Vagina (tissue), 2 donors: ENCODE measurements around the gene RHOT2.

Source experiments
- POLR2A ChIP-seq, 2 donors: fragments of 450-650 bp; IDR thresholded peaks; one replicate each; pipeline ENCODE4 v1.6.1; 2017; ENCODE audit warnings: antibody characterized with exemption in 2 of 2, mild to moderate bottlenecking in 2 of 2, moderate library complexity in 2 of 2
- TF ChIP-seq, protein P1 (sequence below), 3 experiments: fragments of 450-650 bp in 2 of 3; fragments of 200-600 bp in 1 of 3; sonication (generic) in 1 of 3; IDR thresholded peaks; one replicate each; pipeline ENCODE4 v1.5.1; 2017 to 2019; ENCODE audit warnings: antibody characterized with exemption in 3 of 3, mild to moderate bottlenecking in 2 of 3, moderate library complexity in 2 of 3

DNA sequence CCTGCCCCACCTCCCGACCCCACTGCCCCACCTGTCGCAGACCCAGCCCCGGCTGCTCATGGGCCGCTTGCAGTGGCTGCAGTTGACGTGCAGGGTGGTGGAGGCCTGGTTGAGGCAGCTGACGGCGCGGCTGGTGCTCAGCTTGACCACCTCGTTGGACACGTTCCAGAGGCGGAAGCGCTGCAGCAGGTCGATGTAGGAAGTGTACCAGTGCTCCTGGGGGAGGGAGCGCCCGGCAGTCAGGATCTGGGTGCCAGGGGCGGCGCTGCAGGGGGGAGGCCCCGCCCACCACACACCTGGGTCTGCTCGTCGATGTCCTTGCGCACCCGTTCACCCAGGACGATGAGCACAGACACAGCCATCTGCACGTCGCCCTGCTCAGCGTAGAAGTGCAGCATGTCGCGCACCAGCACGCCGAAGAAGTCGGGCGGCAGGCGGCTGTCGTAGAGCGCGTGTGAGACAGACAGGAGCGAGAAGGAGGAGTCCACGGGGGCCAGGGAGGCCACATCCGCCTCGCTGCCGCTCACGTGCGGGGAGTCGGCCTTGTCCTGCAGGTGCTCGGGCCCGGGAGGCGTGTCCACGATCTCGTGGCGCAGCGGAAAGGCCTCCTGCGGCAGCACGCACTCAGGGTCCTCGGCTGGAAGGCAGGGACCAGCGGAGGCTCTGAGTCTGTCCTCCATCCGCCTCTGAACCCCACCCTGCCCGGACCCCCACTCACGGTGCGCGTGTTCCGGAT, 17.2 kb downstream of the RHOT2 start:
- no peak for TF ChIP-seq POLR2A (IDR thresholded peaks at IDR 0.05)
- TF ChIP-seq, protein P1, sequence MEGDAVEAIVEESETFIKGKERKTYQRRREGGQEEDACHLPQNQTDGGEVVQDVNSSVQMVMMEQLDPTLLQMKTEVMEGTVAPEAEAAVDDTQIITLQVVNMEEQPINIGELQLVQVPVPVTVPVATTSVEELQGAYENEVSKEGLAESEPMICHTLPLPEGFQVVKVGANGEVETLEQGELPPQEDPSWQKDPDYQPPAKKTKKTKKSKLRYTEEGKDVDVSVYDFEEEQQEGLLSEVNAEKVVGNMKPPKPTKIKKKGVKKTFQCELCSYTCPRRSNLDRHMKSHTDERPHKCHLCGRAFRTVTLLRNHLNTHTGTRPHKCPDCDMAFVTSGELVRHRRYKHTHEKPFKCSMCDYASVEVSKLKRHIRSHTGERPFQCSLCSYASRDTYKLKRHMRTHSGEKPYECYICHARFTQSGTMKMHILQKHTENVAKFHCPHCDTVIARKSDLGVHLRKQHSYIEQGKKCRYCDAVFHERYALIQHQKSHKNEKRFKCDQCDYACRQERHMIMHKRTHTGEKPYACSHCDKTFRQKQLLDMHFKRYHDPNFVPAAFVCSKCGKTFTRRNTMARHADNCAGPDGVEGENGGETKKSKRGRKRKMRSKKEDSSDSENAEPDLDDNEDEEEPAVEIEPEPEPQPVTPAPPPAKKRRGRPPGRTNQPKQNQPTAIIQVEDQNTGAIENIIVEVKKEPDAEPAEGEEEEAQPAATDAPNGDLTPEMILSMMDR (IDR thresholded peaks at IDR 0.05): no peak
